HEK293T (cell line): ENCODE measurements around the gene ZBTB46.

Experiments
- CTCF ChIA-PET: fragments of 350-600 bp; formaldehyde crosslinking; extraction: SDS; loops from one replicate; lab custom pipeline; 2021; ENCODE audit warnings: antibody characterized with exemption, inconsistent platforms; lab: Yijun Ruan, JAX
- POLR2A ChIA-PET: fragments of 350-600 bp; formaldehyde crosslinking; extraction: SDS; loops from one replicate; lab custom pipeline; 2020; ENCODE audit warnings: antibody characterized with exemption, inconsistent platforms; lab: Yijun Ruan, JAX
- DNase-seq: peaks from one replicate; pipeline ENCODE4 v3.0.0; 2012; ENCODE audit warnings: mixed read lengths; ENCODE audit errors: extremely low spot score
- ARNT ChIP-seq: fragments of 450-650 bp; IDR thresholded peaks from 2 replicates; pipeline ENCODE4 v1.6.1; 2017; ENCODE audit warnings: mild to moderate bottlenecking
- BHLHE40 ChIP-seq: fragments of 450-650 bp; IDR thresholded peaks from 2 replicates; pipeline ENCODE4 v1.6.1; 2016; ENCODE audit warnings: mild to moderate bottlenecking, moderate library complexity, borderline replicate concordance
- CTBP1 ChIP-seq: fragments of 450-650 bp; IDR thresholded peaks from 2 replicates; pipeline ENCODE4 v1.6.1; 2016; ENCODE audit warnings: borderline replicate concordance
- ELF4 ChIP-seq: fragments of 450-650 bp; IDR thresholded peaks from 2 replicates; pipeline ENCODE4 v1.6.1; 2017; ENCODE audit warnings: antibody characterized with exemption
- FOXA1 ChIP-seq: fragments of 450-650 bp; IDR thresholded peaks from 2 replicates; pipeline ENCODE4 v1.6.1; 2016; ENCODE audit warnings: mild to moderate bottlenecking
- FOXK2 ChIP-seq: fragments of 450-650 bp; IDR thresholded peaks from 2 replicates; pipeline ENCODE4 v1.6.1; 2016; ENCODE audit warnings: mild to moderate bottlenecking
- FOXM1 ChIP-seq: fragments of 450-650 bp; IDR thresholded peaks from 2 replicates; pipeline ENCODE4 v1.6.1; 2017; ENCODE audit warnings: mild to moderate bottlenecking, borderline replicate concordance
- HDGF ChIP-seq: fragments of 450-650 bp; IDR thresholded peaks from 2 replicates; pipeline ENCODE4 v1.6.1; 2017; ENCODE audit warnings: antibody characterized with exemption, borderline replicate concordance
- L3MBTL2 ChIP-seq: fragments of 450-650 bp; conservative IDR thresholded peaks from 2 replicates; pipeline ENCODE4 v1.6.1; 2016; ENCODE audit warnings: mild to moderate bottlenecking
- LEF1 ChIP-seq: fragments of 450-650 bp; IDR thresholded peaks from 2 replicates; pipeline ENCODE4 v1.6.1; 2017; ENCODE audit warnings: mild to moderate bottlenecking, borderline replicate concordance
- NFRKB ChIP-seq: fragments of 450-650 bp; IDR thresholded peaks from 2 replicates; pipeline ENCODE4 v1.6.1; 2016; ENCODE audit warnings: mild to moderate bottlenecking, moderate library complexity
- PKNOX1 ChIP-seq: fragments of 450-650 bp; IDR thresholded peaks from 2 replicates; pipeline ENCODE4 v1.6.1; 2016
- SP1 ChIP-seq: fragments of 450-650 bp; IDR thresholded peaks from 2 replicates; pipeline ENCODE4 v1.6.1; 2017
- SUZ12 ChIP-seq: fragments of 450-650 bp; IDR thresholded peaks from 2 replicates; pipeline ENCODE4 v1.6.1; 2016; ENCODE audit warnings: mild to moderate bottlenecking
- TARDBP ChIP-seq: fragments of 450-650 bp; IDR thresholded peaks from 2 replicates; pipeline ENCODE4 v1.6.1; 2016
- ZNF384 ChIP-seq: fragments of 450-650 bp; IDR thresholded peaks from 2 replicates; pipeline ENCODE4 v1.6.1; 2016

The ZBTB46 gene

GRCh38 chr20:63766695-63767426 is 64.2 kb downstream of the ZBTB46 start:
- TF ChIP-seq FOXK2 (no peak), NFRKB (no peak), CTBP1 (no peak), FOXA1 (no peak), ELF4 (no peak), FOXM1 (no peak), ARNT (no peak), HDGF (no peak), SP1 (no peak), SUZ12 (no peak), BHLHE40 (no peak)
- CTCF ChIA-PET, result interaction anchor here (0.7 kb wide), 1 partner anchor 482 kb away, joined by 3 read pairs; no protein-coding TSS in a partner anchor
- DNase-seq, result no peak
- POLR2A ChIA-PET, result no interaction called here

- ChIA-PET CTCF (no interaction called here), POLR2A (no interaction called here)
- no peak for DNase-seq
- TF ChIP-seq SP1, result no peak
- TF ChIP-seq BHLHE40, result no peak
- TF ChIP-seq HDGF, result no peak
- no peak for TF ChIP-seq LEF1
- no peak for TF ChIP-seq FOXA1
- no peak for TF ChIP-seq NFRKB
- no peak for TF ChIP-seq TARDBP
- TF ChIP-seq ELF4, result no peak
Observed at GRCh38 chr20:63765902-63766301, 65.2 kb downstream of the ZBTB46 start.

GRCh38 chr20:63765082-63765873 is 65.8 kb downstream of the ZBTB46 start:
- CTCF ChIA-PET, result no interaction called here
- DNase-seq, result no peak
- no peak for TF ChIP-seq FOXK2
- no peak for TF ChIP-seq L3MBTL2
- TF ChIP-seq BHLHE40, result no peak
- no peak for TF ChIP-seq ARNT
- TF ChIP-seq LEF1, result no peak
- no peak for TF ChIP-seq SUZ12
- no peak for TF ChIP-seq ELF4
- no peak for TF ChIP-seq PKNOX1
- no peak for TF ChIP-seq SP1
- TF ChIP-seq NFRKB, result no peak
- no peak for TF ChIP-seq ZNF384
- no peak for TF ChIP-seq TARDBP
- no peak for TF ChIP-seq FOXA1
- TF ChIP-seq FOXM1, result no peak
- TF ChIP-seq CTBP1, result no peak
- POLR2A ChIA-PET, result no interaction called here

GRCh38 chr20:63759377-63759901 is 71.6 kb downstream of the ZBTB46 start:
- no peak for DNase-seq
- POLR2A ChIA-PET, result no interaction called here

GRCh38 chr20:63758152-63758551 is 72.9 kb downstream of the ZBTB46 start:
- POLR2A ChIA-PET, result no interaction called here
- DNase-seq, result no peak
- CTCF ChIA-PET, result no interaction called here
- TF ChIP-seq L3MBTL2 (no peak), BHLHE40 (no peak)

More at GRCh38 chr20:63759377-63759901, 71.6 kb downstream of the ZBTB46 start:
- TF ChIP-seq ELF4 (no peak), L3MBTL2 (no peak), CTBP1 (no peak), TARDBP (no peak), ZNF384 (no peak), ARNT (no peak), LEF1 (no peak), PKNOX1 (no peak)
- CTCF ChIA-PET, result interaction anchor here (0.6 kb wide), 1 partner anchor 12 kb away, joined by 3 read pairs; no protein-coding TSS in a partner anchor

GRCh38 chr20:63756648-63756991 is 74.4 kb downstream of the ZBTB46 start:
- TF ChIP-seq ARNT, result no peak
- TF ChIP-seq LEF1, result no peak
- TF ChIP-seq TARDBP, result no peak
- TF ChIP-seq PKNOX1, result no peak
- no peak for TF ChIP-seq SP1
- TF ChIP-seq FOXK2, result no peak
- no peak for TF ChIP-seq ELF4
- ChIA-PET POLR2A (no interaction called here), CTCF (no interaction called here)

More at GRCh38 chr20:63756648-63756991, 74.4 kb downstream of the ZBTB46 start:
- DNase-seq, result no peak
